Caco-2 (cell line): ENCODE data around the gene NLGN1. TPM values are rescaled to one million over a fixed set of nuclear protein-coding genes. Genes with fewer than 3 reads are reported as not detected.

Experiments used
- BruUV-seq: library from RNA; stranded (reverse); fragments of 400-500 nt; replicated peaks from 2 replicates; lab custom pipeline; 2021; lab: Mats Ljungman, UMichigan
- CTCF ChIA-PET: fragments of 300-600 bp; sonication (Branson Sonifier 250); formaldehyde crosslinking; loops from one replicate; lab custom pipeline; 2022; ENCODE audit warnings: antibody characterized with exemption; lab: Charles Lee
- POLR2A ChIA-PET: fragments of 300-600 bp; sonication (Branson Sonifier 250); formaldehyde crosslinking; loops from one replicate; lab custom pipeline; 2022; ENCODE audit warnings: antibody characterized with exemption; lab: Charles Lee
- DNase-seq, 2 experiments: peaks; one replicate each; pipeline versions ENCODE4 v3.0.0 to v3.0.0-alpha.2; 2020 to 2022
- H3K27me3 ChIP-seq: replicated peaks from 2 replicates; pipeline ENCODE4 v1.6.0; 2011; ENCODE audit warnings: low read length; ENCODE audit not compliant: control insufficient read depth, insufficient read depth
- H3K36me3 ChIP-seq: 2 replicates; pipeline ENCODE4 v1.5.1; 2011; ENCODE audit warnings: low read length; ENCODE audit not compliant: control insufficient read depth, insufficient read depth
- H3K4me1 ChIP-seq: fragments of 250-450 bp; sonication (Bioruptor Pico); 2 replicates; pipeline ENCODE4 v1.5.1; 2020; ENCODE audit warnings: mild to moderate bottlenecking
- H3K4me3 ChIP-seq: 2 replicates; pipeline ENCODE4 v1.5.1; 2011; ENCODE audit warnings: low read depth, mild to moderate bottlenecking, control low read depth, low read length
- H3K9me3 ChIP-seq: fragments of 250-450 bp; sonication (Bioruptor Pico); 2 replicates; pipeline ENCODE4 v1.5.1; 2020; ENCODE audit warnings: mild to moderate bottlenecking, moderate library complexity
- H3K27ac Mint-ChIP-seq: one replicate; pipeline ENCODE4 v1.8.0; 2022; ENCODE audit warnings: mixed read lengths; ENCODE audit not compliant: unreplicated experiment
- H3K27me3 Mint-ChIP-seq: one replicate; pipeline ENCODE4 v1.8.0; 2022; ENCODE audit warnings: mixed read lengths; ENCODE audit not compliant: insufficient read depth, unreplicated experiment
- H3K36me3 Mint-ChIP-seq: one replicate; pipeline ENCODE4 v1.8.0; 2022; ENCODE audit warnings: mild to moderate bottlenecking, mixed read lengths; ENCODE audit not compliant: insufficient read depth, unreplicated experiment
- H3K4me1 Mint-ChIP-seq: one replicate; pipeline ENCODE4 v1.8.0; 2022; ENCODE audit warnings: low read depth, mixed read lengths; ENCODE audit not compliant: unreplicated experiment
- H3K4me3 Mint-ChIP-seq: one replicate; pipeline ENCODE4 v1.8.0; 2022; ENCODE audit warnings: mild to moderate bottlenecking, moderate library complexity, mixed read lengths; ENCODE audit not compliant: unreplicated experiment
- H3K9me3 Mint-ChIP-seq: one replicate; pipeline ENCODE4 v1.8.0; 2022; ENCODE audit warnings: mixed read lengths; ENCODE audit not compliant: unreplicated experiment
- intact Hi-C: fragments of 100-400 bp; cut with micrococcal nuclease; formaldehyde crosslinking; loops from one replicate; pipeline ENCODE4 v1.10.0; 2022; ENCODE audit not compliant: unreplicated experiment
- total RNA-seq: library from RNA; stranded (reverse); gene quantifications from 2 replicates; pipeline ENCODE4 v1.2.3, GENCODE V29; 2022
- TF ChIP-seq, protein P1 (sequence below), 2 experiments: fragments of 200-600 bp in 1 of 2; IDR thresholded peaks; 1 replicate in 1 of 2; 2 replicates in 1 of 2; pipeline versions ENCODE4 v1.5.1 to v1.8.0; 2011 to 2022; ENCODE audit warnings: antibody characterized with exemption in 1 of 2, control low read depth in 1 of 2, inconsistent platforms in 1 of 2, low read depth in 1 of 2, low read length in 1 of 2, mild to moderate bottlenecking in 1 of 2, moderate library complexity in 1 of 2; ENCODE audit not compliant: insufficient read depth in 1 of 2, severe bottlenecking in 1 of 2, unreplicated experiment in 1 of 2

The NLGN1 gene
- total RNA-seq, 1 experiment from 2014 or later, result not detected

DNA sequence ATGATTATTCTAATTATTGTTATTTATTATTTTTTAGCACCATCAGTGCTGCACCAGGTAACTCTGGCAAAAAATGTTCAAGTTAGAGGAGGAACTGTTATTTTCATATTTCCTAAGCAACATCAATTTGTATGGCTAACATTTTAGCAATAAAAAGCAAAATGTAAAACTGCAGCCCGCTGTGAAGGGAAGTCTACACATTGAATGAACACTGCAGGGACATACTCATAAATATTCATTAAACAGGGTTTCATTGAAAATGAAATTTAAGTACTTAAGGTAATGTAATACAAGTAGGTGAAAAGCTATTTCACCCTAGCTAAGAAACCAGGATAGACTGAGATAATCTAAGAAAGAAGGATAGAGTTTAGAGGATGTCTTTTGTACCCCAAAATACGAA is 532.7 kb downstream of the NLGN1 start:
- BruUV-seq, result no TSS peak
- DNase-seq, result no peak
- Mint-ChIP-seq H3K4me3 (no peak overlapping the region), H3K36me3 (no peaks in the 10 kb centered on the region), H3K9me3 (no peaks in the 10 kb centered on the region), H3K27me3 (peaks cover 2% of the 10 kb centered on the region), H3K27ac (no peak overlapping the region), H3K4me1 (no peaks in the 10 kb centered on the region)
- H3K27me3 ChIP-seq, result no peaks in the 10 kb centered on the region
- CTCF ChIA-PET, result no interaction called here
- TF ChIP-seq, protein P1, sequence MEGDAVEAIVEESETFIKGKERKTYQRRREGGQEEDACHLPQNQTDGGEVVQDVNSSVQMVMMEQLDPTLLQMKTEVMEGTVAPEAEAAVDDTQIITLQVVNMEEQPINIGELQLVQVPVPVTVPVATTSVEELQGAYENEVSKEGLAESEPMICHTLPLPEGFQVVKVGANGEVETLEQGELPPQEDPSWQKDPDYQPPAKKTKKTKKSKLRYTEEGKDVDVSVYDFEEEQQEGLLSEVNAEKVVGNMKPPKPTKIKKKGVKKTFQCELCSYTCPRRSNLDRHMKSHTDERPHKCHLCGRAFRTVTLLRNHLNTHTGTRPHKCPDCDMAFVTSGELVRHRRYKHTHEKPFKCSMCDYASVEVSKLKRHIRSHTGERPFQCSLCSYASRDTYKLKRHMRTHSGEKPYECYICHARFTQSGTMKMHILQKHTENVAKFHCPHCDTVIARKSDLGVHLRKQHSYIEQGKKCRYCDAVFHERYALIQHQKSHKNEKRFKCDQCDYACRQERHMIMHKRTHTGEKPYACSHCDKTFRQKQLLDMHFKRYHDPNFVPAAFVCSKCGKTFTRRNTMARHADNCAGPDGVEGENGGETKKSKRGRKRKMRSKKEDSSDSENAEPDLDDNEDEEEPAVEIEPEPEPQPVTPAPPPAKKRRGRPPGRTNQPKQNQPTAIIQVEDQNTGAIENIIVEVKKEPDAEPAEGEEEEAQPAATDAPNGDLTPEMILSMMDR (IDR thresholded peaks at IDR 0.05; ENCODE audit: insufficient read depth in 1 of 2, low read depth in 1 of 2, low read length in 1 of 2, severe bottlenecking in 1 of 2, unreplicated experiment in 1 of 2), result no peak
- no peak overlapping the region for H3K4me3 ChIP-seq
- no peaks in the 10 kb centered on the region for H3K36me3 ChIP-seq
- no peaks in the 10 kb centered on the region for H3K4me1 ChIP-seq
- H3K9me3 ChIP-seq, result no peaks in the 10 kb centered on the region
- POLR2A ChIA-PET, result no interaction called here
- intact Hi-C loops, result no loop called here

DNA sequence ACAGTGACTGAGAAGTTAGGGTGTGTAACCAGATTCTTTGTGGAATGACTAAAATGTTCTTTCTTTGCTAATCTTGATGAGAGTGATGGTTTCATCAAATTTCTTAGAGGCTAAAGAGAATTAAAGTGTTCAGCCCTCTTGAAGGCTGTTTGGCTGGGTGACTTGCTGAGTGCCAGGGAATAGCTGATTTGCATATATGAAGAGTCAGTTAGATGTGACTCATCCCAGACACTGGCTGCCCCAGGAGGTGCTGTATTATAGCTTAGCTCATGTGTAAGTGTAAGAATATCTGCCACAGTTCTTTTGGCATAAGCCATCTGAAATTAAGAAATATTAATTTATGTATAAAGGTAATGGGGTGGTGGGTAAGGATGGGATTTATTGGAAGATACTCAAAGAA is 535.1 kb downstream of the NLGN1 start:
- Mint-ChIP-seq H3K9me3 (no peaks in the 10 kb centered on the region), H3K27me3 (peaks cover 2% of the 10 kb centered on the region), H3K4me3 (no peak overlapping the region), H3K27ac (no peak overlapping the region), H3K36me3 (no peaks in the 10 kb centered on the region), H3K4me1 (no peaks in the 10 kb centered on the region)
- H3K4me1 ChIP-seq, result no peaks in the 10 kb centered on the region
- TF ChIP-seq, protein P1 (IDR thresholded peaks at IDR 0.05; ENCODE audit: insufficient read depth in 1 of 2, low read depth in 1 of 2, low read length in 1 of 2, severe bottlenecking in 1 of 2, unreplicated experiment in 1 of 2), result no peak
- no peak for DNase-seq
- no peaks in the 10 kb centered on the region for H3K27me3 ChIP-seq
- intact Hi-C loops, result no loop called here
- ChIA-PET POLR2A (no interaction called here), CTCF (no interaction called here)
- H3K36me3 ChIP-seq, result no peaks in the 10 kb centered on the region
- H3K4me3 ChIP-seq, result no peak overlapping the region
- no peaks in the 10 kb centered on the region for H3K9me3 ChIP-seq
- BruUV-seq, result no TSS peak

DNA sequence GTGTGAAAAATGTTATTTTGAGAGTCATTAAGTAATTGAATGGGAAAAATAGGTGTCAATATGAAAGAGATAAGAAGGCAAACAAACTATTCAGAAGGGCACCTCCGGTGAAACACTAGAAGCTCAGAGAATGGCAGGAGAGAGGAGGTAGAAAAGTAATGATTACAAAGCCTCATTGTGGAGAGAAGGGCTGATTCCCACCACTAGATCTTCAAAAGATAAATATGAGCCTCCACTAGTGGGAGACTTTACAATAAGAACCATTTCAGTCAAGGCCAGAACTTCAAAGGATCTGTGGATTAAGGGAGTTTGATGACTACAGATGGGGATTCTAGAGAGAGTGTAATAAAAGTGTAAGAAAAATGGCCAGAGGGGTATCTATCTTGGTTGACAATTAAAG is 535.6 kb downstream of the NLGN1 start:
- Mint-ChIP-seq H3K9me3 (no peaks in the 10 kb centered on the region), H3K36me3 (no peaks in the 10 kb centered on the region), H3K4me3 (no peak overlapping the region), H3K27me3 (peaks cover 2% of the 10 kb centered on the region), H3K4me1 (no peaks in the 10 kb centered on the region), H3K27ac (no peak overlapping the region)
- TF ChIP-seq, protein P1 (IDR thresholded peaks at IDR 0.05; ENCODE audit: insufficient read depth in 1 of 2, low read depth in 1 of 2, low read length in 1 of 2, severe bottlenecking in 1 of 2, unreplicated experiment in 1 of 2), result no peak
- no peak for DNase-seq
- BruUV-seq, result no TSS peak
- CTCF ChIA-PET, result no interaction called here
- no peaks in the 10 kb centered on the region for H3K36me3 ChIP-seq
- H3K9me3 ChIP-seq, result no peaks in the 10 kb centered on the region
- H3K4me3 ChIP-seq, result no peak overlapping the region
- intact Hi-C loops, result no loop called here
- H3K4me1 ChIP-seq, result peaks cover 2% of the 10 kb centered on the region; the same call in 1 of the 2 replicates
- POLR2A ChIA-PET, result no interaction called here
- no peaks in the 10 kb centered on the region for H3K27me3 ChIP-seq
